ENCODE data around the gene MEP1A.

Gene MEP1A

DNA sequence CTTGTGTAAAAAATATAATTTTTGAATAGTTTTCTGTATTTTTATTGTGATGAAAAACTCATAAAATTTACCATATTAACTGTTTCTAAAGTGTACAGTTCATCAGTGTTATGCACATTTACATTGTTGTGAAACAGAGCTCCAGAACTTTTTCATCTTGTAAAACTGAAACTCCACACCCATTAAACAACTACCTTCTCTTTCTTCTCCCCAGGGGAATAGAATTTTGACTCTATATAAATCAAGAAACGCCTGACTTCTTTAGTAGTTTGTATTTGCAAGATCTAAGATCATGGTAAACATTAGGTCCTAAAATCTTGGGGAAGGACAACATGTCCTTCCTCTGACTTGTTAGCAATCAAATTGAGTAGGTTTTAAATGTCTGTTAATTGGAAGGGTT, 37.3 kb upstream of the MEP1A start:
- Histone ChIP-seq H2AFZ (ENCODE audit: low read depth, low read length) (no peak overlapping the region), H3K4me2 (ENCODE audit: low read length) (no peak overlapping the region), H3K4me3 (ENCODE audit: low read length) (no peak overlapping the region), H3K27me3 (ENCODE audit: low read depth, low read length) (peaks cover 10% of the 10 kb centered on the region), H4K20me1 (ENCODE audit: insufficient read depth, low read length) (no peaks in the 10 kb centered on the region), H3K4me1 (ENCODE audit: low read length) (no peaks in the 10 kb centered on the region), H3K9me3 (ENCODE audit: insufficient read depth, low read length) (no peaks in the 10 kb centered on the region), H3K9ac (ENCODE audit: low read length) (no peak overlapping the region), H3K27ac (ENCODE audit: low read length) (no peak overlapping the region), H3K79me2 (ENCODE audit: low read length) (no peaks in the 10 kb centered on the region), H3K36me3 (replicated peaks; ENCODE audit: low read depth, low read length) (no peaks in the 10 kb centered on the region)
- TF ChIP-seq EZH2phosphoT487 (IDR thresholded peaks at IDR 0.05; ENCODE audit: low read depth), result no peak
- TF ChIP-seq, protein P1, sequence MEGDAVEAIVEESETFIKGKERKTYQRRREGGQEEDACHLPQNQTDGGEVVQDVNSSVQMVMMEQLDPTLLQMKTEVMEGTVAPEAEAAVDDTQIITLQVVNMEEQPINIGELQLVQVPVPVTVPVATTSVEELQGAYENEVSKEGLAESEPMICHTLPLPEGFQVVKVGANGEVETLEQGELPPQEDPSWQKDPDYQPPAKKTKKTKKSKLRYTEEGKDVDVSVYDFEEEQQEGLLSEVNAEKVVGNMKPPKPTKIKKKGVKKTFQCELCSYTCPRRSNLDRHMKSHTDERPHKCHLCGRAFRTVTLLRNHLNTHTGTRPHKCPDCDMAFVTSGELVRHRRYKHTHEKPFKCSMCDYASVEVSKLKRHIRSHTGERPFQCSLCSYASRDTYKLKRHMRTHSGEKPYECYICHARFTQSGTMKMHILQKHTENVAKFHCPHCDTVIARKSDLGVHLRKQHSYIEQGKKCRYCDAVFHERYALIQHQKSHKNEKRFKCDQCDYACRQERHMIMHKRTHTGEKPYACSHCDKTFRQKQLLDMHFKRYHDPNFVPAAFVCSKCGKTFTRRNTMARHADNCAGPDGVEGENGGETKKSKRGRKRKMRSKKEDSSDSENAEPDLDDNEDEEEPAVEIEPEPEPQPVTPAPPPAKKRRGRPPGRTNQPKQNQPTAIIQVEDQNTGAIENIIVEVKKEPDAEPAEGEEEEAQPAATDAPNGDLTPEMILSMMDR (IDR thresholded peaks at IDR 0.05; ENCODE audit: low read depth, low read length), result no peak

GRCh38 chr6:46756469-46757213, 36.5 kb upstream of the MEP1A start:
- TF ChIP-seq, protein P1 (IDR thresholded peaks at IDR 0.05; ENCODE audit: low read depth, low read length), result no peak
- TF ChIP-seq EZH2phosphoT487 (IDR thresholded peaks at IDR 0.05; ENCODE audit: low read depth), result no peak
- Histone ChIP-seq H3K27ac (ENCODE audit: low read length) (no peak overlapping the region), H4K20me1 (ENCODE audit: insufficient read depth, low read length) (no peaks in the 10 kb centered on the region), H3K9me3 (ENCODE audit: insufficient read depth, low read length) (no peaks in the 10 kb centered on the region), H3K36me3 (replicated peaks; ENCODE audit: low read depth, low read length) (no peaks in the 10 kb centered on the region), H3K4me3 (ENCODE audit: low read length) (no peak overlapping the region), H3K9ac (ENCODE audit: low read length) (no peak overlapping the region), H3K4me1 (ENCODE audit: low read length) (no peaks in the 10 kb centered on the region), H3K4me2 (ENCODE audit: low read length) (no peak overlapping the region), H3K79me2 (ENCODE audit: low read length) (no peaks in the 10 kb centered on the region), H2AFZ (ENCODE audit: low read depth, low read length) (no peak overlapping the region), H3K27me3 (ENCODE audit: low read depth, low read length) (peaks cover 10% of the 10 kb centered on the region)

- Histone ChIP-seq H3K27me3 (ENCODE audit: low read depth, low read length) (peaks cover 10% of the 10 kb centered on the region), H3K9me3 (ENCODE audit: insufficient read depth, low read length) (no peaks in the 10 kb centered on the region), H3K9ac (ENCODE audit: low read length) (no peak overlapping the region), H2AFZ (ENCODE audit: low read depth, low read length) (no peak overlapping the region), H3K27ac (ENCODE audit: low read length) (no peak overlapping the region), H3K4me1 (ENCODE audit: low read length) (no peaks in the 10 kb centered on the region), H3K36me3 (replicated peaks; ENCODE audit: low read depth, low read length) (no peaks in the 10 kb centered on the region), H3K4me3 (ENCODE audit: low read length) (no peak overlapping the region), H3K79me2 (ENCODE audit: low read length) (no peaks in the 10 kb centered on the region), H4K20me1 (ENCODE audit: insufficient read depth, low read length) (no peaks in the 10 kb centered on the region), H3K4me2 (ENCODE audit: low read length) (no peak overlapping the region)
- no peak for TF ChIP-seq EZH2phosphoT487 (IDR thresholded peaks at IDR 0.05; ENCODE audit: low read depth)
- TF ChIP-seq, protein P1 (IDR thresholded peaks at IDR 0.05; ENCODE audit: low read depth, low read length), result no peak
Measured at GRCh38 chr6:46757214-46757596, 36.0 kb upstream of the MEP1A start.

GRCh38 chr6:46758960-46759753, 34.0 kb upstream of the MEP1A start:
- peaks cover 10% of the 10 kb centered on the region for H3K27me3 ChIP-seq (ENCODE audit: low read depth, low read length)
- no peak overlapping the region for H3K4me3 ChIP-seq (ENCODE audit: low read length)
- no peaks in the 10 kb centered on the region for H3K9me3 ChIP-seq (ENCODE audit: insufficient read depth, low read length)
- H3K9ac ChIP-seq (ENCODE audit: low read length), result no peak overlapping the region
- no peak overlapping the region for H3K4me2 ChIP-seq (ENCODE audit: low read length)
- H3K36me3 ChIP-seq (replicated peaks; ENCODE audit: low read depth, low read length), result no peaks in the 10 kb centered on the region
- no peaks in the 10 kb centered on the region for H3K4me1 ChIP-seq (ENCODE audit: low read length)
- no peak overlapping the region for H3K27ac ChIP-seq (ENCODE audit: low read length)
- H3K79me2 ChIP-seq (ENCODE audit: low read length), result no peaks in the 10 kb centered on the region
- no peak overlapping the region for H2AFZ ChIP-seq (ENCODE audit: low read depth, low read length)
- TF ChIP-seq EZH2phosphoT487 (IDR thresholded peaks at IDR 0.05; ENCODE audit: low read depth), result no peak
- TF ChIP-seq, protein P1 (IDR thresholded peaks at IDR 0.05; ENCODE audit: low read depth, low read length), result no peak
- H4K20me1 ChIP-seq (ENCODE audit: insufficient read depth, low read length), result no peaks in the 10 kb centered on the region

All from OCI-LY3 (cell line).